Measurements from ENCODE around the gene SLC24A3.

GRCh38 chr20:19729672-19730071 is 517.2 kb downstream of the SLC24A3 start:
- TF ChIP-seq EZH2 (IDR thresholded peaks at IDR 0.05), result no peak
- no peak for TF ChIP-seq POLR2AphosphoS5 (IDR thresholded peaks at IDR 0.05; ENCODE audit: borderline replicate concordance, low read depth, low read length)
